Measurements from ENCODE around the gene DNAH9.

DNAH9 gene

DNA sequence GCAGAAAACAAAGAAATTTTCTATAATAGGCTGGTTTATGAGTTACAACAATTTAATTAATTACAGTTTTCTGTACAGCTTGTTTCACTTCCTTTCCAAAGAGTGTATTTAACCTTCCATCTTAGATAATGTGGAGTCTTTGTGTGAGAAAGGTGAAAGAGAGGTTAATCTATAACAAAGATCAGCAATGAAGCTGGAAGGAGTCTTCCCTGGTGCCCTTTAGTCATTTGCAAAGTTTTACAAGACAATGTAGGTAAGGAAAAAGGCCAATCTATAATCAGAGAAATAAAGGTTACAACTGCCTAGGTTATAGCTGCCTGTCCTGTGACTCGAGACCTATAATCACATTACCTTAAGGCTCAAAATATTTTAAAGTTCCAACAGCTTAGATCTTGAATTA is 257.0 kb downstream of the DNAH9 start:
- DNase-seq = no peak

GRCh38 chr17:11857006-11857405 is 258.7 kb downstream of the DNAH9 start:
- DNase-seq = no peak

DNA sequence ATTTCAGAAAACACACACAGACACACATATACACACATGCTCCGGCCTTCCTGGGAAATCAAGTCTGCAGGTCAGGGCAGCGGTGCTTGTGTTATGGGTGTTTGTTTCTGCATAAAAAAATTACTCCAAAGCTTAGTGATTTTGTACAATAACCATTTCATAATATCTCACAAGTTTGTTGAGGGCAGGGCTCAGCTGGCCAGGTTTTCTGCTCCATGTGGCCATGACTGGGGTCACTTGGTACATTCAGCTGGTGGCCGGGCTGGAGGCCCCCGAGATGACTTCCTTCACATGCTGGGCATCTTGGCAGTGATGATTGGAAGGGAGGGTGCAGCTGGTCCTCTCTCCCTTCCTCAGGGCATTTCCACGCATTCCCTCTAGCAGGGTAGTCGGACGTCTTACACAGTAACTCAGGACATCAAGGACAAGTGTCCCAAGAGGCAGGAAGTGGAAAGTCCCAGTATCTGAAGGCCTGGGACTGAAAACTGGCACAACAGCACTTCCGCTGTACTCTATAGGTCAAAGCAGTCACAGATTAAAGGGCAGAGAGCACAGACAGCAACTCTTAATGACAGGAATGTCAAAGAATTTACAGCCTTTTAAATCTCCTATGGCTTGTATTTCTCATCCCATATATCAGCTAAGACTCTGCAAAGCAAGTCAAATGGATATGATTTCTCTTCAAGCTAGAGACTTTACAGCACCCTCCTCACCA is 271.6 kb downstream of the DNAH9 start:
- no peak for DNase-seq

DNA sequence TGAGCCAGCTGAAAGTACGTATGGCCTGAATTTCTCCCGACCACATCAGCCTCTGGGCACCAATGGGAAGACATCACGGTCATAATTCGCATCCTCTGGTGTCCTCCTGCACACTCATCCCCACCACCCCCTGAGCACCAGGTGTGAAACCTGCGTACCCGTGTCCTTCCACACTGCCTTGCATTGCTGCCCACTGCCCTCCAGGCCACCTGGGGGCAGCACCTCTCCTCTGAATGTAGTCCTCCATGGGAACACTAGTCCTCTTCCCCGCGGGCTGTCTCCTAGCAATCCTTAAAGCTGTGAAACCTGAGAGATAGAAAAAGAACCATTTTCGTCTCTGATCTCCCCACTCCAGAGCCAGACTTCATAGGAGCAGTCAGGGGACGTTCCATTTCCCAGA is 273.5 kb downstream of the DNAH9 start:
- DNase-seq = no peak

GRCh38 chr17:11874756-11875155 is 276.5 kb downstream of the DNAH9 start:
- no peak for DNase-seq

- peak in 1 of 2 experiments; percentile 0 for DNase-seq
These were observed 282.4 kb downstream of the DNAH9 start for GRCh38 chr17:11880714-11881113.

GRCh38 chr17:11882716-11883115 is 284.4 kb downstream of the DNAH9 start:
- DNase-seq = no peak

DNA sequence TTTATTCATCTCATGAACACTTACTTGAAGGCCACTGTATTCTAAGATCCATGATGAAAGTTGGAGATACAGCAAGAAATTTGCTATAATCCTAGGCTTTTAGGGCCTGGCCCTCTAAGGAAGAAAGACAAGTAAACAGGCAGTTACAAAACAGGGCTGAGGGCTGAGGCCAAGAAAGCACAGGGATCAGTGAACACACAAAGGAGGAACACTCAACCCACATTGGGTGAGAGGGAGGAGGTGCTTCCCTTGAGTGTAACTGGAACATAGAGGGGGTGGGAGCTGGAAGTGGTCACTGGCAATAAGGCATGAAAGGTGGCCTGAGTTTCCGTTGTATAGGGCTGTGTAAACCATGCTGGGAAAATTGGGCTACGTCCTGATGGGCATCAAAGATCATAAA is 286.8 kb downstream of the DNAH9 start:
- no peak for DNase-seq

- DNase-seq = no peak
These were observed 291.0 kb downstream of the DNAH9 start for GRCh38 chr17:11889266-11889665.

GRCh38 chr17:11893862-11894261 is 295.6 kb downstream of the DNAH9 start:
- no peak for DNase-seq

DNA sequence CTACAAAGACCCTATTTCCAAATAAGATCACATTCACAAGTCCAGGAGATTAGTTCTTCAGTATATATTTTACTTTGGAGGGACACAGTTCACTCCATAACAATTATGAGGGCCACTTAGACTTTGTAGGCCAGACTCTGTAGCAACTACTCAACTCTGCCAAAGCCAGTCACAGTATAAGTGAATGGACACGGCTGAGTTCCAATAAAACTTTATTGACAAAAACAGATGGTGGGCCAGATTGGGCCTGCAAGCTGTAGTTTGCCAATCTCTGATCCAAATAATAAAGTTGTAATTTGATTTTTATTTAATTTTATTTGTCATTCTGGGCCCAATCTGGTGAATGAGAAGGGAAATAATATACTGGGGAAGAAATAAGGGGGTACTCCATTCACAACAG is 297.9 kb downstream of the DNAH9 start:
- no peak for DNase-seq

GRCh38 chr17:11898526-11899235 is 300.4 kb downstream of the DNAH9 start:
- no peak for DNase-seq

GRCh38 chr17:11899537-11899942 is 301.3 kb downstream of the DNAH9 start:
- no peak for DNase-seq

DNA sequence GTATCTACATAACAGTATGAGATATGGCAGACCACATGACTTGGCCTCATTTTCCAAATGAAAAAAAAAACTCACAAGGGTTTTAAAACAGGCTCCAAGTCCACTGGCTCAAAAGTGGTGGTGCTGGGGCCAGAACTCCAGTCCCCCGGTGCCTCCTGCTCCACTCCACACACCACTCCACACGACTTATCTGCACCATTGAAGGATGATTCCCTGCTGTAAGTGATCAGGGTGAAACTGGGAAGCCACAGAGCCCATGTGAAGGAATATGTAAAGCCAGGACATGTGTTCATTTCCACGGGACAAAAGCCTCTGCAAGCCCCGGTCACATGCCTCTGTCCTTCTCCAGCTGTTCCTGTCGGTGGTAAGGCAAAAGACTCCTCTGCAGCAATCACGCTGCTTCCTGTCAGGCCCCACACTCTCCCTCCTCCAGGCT is 301.8 kb downstream of the DNAH9 start:
- no peak for DNase-seq

DNA sequence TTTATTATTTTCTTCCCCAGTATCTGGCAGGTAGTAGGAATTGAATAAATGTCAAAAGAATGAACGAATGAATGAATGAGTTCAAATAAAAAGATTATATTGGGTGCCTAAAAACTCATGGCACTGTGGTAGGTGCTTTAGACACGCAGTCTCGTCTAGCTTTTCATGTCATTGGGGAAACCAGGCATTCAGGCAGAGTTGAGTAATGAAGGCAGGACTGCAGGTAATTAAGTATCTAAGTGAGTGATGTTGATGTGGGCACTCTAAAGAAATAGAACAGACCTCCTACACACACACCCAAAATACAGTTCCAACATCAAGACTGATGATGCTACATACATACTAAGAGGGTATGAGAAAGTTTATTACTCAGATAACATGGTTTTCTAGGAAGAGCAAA is 302.4 kb downstream of the DNAH9 start:
- no peak for DNase-seq

DNA sequence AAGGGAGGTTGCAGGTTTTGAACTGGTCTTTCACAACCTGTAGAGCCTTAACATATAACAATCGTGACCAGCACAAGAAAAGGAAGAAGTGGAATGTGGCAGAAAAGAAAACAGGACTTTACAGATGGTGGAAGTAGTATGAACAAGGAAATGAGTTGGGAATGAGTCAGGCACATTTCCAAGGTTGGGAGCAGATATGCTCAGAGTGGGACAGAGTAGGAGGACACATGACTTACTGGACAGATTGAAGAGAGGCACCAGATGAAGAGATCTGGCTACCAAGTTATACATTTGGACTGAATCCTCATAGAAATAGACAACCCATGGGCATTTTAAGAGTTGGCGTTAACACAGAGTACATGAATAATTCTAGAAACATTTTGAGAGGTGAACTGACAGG is 303.7 kb downstream of the DNAH9 start:
- DNase-seq = no peak

DNA sequence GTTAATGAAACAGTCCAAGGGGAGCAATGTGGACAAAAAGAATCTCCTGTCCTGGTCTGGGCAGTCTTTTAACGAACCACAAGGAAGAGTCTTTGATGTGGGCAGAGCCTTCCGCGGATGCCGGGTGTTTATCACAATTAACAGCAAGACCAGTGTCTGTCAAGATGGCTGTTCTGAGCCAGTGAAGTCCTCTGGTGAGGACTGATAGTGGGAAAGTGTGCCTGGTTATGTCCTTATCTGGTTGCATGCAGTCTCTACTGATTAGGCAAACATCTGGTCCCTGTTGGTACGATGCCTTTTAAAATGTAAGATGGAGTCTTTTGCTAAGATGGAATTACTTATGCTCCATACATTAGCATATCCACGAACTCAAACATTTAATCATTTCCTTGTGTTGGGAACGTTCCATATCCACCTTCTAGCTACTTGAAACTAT is 310.5 kb downstream of the DNAH9 start:
- no peak for DNase-seq

DNA sequence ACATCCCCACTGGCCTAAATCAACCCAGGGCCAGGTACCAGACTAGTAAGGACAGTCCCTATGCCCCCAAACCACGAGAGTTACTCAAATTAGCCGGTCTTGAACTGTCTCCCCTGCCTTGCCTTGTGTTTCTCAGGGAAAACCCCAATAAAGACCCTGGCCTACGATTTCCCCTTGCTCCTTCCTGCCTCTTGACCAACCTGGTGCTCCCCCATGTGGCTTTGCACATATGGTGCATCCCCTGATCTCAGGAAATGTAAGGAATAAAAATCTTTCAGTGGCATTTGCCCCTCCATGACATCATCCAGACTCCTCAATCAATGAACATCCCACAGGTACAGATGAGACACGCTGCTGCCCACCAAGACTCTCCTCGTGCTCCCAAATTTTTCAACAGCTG is 311.1 kb downstream of the DNAH9 start:
- no peak for DNase-seq

- no peak for DNase-seq
These were observed 317.8 kb downstream of the DNAH9 start for GRCh38 chr17:11916091-11916490.

- no peak for DNase-seq
These were observed 319.1 kb downstream of the DNAH9 start for GRCh38 chr17:11917415-11917814.

GRCh38 chr17:11921296-11921695 is 323.0 kb downstream of the DNAH9 start:
- no peak for DNase-seq

DNA sequence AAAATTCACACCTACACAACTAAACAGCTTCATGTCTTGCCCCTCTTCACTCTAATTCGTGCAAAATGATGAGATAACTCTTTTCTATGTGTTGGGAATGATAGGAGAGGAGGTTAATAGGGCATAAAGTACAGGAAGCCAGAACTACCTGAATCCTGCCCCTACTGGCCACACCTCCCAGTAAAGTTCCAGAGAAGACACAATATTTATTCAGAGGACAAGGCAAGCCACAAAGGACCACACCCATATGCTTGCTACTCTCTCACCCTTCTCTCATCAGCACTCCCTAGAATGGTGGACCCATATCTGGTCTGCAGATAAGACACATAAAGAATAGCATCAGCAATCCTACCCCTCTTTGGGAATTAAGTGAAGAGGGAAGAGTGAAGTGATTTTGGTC is 324.4 kb downstream of the DNAH9 start:
- no peak for DNase-seq

DNA sequence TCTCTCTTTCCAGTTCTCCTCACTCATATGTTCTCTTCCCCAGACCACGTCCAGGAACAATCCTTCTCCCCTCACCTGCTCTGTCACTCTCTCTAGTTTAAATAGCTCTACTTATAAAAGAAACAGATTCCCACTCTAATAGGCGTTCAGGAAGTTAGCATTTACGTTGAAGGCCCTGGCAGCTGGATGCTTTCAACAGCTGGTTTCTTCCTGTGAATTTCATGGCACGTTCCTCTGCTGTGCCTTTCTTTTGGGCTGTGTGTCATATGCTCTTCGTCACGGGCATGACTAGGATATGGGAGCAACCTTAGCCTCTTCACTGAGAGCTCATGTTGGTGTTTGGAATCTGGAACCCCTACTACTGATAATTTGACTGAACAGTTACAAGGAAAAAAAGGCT is 325.8 kb downstream of the DNAH9 start:
- DNase-seq = no peak

DNA sequence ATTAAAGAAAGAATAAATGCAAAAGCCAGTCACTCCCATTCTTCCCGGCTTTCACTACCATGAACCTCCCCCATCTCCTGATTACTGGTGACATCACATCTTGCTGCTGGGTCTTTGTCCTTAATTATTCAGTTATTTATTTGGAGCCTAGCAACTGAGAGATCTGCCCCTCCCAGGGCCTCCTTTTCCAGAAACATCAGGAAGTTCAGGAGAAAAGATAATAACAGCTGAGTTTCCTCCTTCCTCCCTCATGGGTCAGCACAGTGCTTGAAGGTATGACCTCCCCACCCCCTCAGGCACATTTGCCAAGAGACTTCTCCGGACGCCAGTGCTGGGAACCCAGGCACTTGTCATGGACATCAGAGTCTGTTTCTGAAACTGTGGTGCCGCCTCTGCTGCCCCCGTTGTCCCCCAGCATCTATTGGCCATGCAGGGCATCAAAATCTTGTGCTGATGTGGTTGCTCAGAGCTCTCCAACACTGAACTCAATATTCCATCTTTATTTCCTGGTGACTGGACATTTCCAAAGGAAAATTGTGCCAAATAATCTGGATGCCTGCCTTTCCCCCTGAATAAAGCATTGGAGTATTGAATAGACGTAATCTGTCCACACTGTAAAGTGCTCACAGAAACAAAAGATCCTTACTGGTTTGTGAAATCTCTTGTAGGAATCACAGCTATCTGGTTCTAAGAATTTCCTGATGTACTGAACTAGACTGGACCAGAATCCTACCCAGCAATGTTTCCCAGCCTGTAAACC is 327.2 kb downstream of the DNAH9 start:
- no peak for DNase-seq
